AG09309 (cell line): ENCODE results near the gene ZDHHC9.

Experiments used
- DNase-seq: peaks from one replicate; pipeline ENCODE4 v3.0.0-alpha.2; 2010; ENCODE audit warnings: low read depth
- H3K4me3 ChIP-seq: 2 replicates; pipeline ENCODE4 v1.5.1; 2011; ENCODE audit warnings: mild to moderate bottlenecking, low read depth, low read length, moderate library complexity; ENCODE audit not compliant: control insufficient read depth
- CTCF ChIP-seq: IDR thresholded peaks from 2 replicates; pipeline ENCODE4 v1.5.1; 2011; ENCODE audit warnings: mild to moderate bottlenecking, low read depth, low read length, inconsistent platforms; ENCODE audit not compliant: insufficient read depth, control insufficient read depth; ENCODE audit errors: missing control alignments

Gene ZDHHC9

GRCh38 chrX:129833153-129833990 lies 10.3 kb downstream of the ZDHHC9 start:
- no peak for TF ChIP-seq CTCF
- no peak overlapping the region for H3K4me3 ChIP-seq
- DNase-seq = no peak

- H3K4me3 ChIP-seq = no peak overlapping the region
- TF ChIP-seq CTCF = no peak
- DNase-seq = no peak
Observed at GRCh38 chrX:129831091-129831885, 12.4 kb downstream of the ZDHHC9 start.

GRCh38 chrX:129830494-129830893 lies 13.2 kb downstream of the ZDHHC9 start:
- no peak overlapping the region for H3K4me3 ChIP-seq
- TF ChIP-seq CTCF = no peak
- DNase-seq = no peak

GRCh38 chrX:129825746-129826505 lies 17.8 kb downstream of the ZDHHC9 start:
- H3K4me3 ChIP-seq = no peak overlapping the region
- no peak for DNase-seq
- TF ChIP-seq CTCF = no peak

- no peak overlapping the region for H3K4me3 ChIP-seq
- no peak for TF ChIP-seq CTCF
- DNase-seq = no peak
Observed at GRCh38 chrX:129824620-129825019, 19.1 kb downstream of the ZDHHC9 start.

GRCh38 chrX:129823522-129823921 lies 20.2 kb downstream of the ZDHHC9 start:
- H3K4me3 ChIP-seq = no peak overlapping the region
- no peak for DNase-seq
- TF ChIP-seq CTCF = no peak
